ENCODE results near the gene TNS2. TPM values are rescaled to one million over a fixed set of nuclear protein-coding genes. Genes with fewer than 3 reads are reported as not detected.

Gene TNS2
- polyA plus RNA-seq, 1 donor, result 124 TPM

GRCh38 chr12:53056901-53057300, 7.0 kb downstream of the TNS2 start:
- no peak for DNase-seq

GRCh38 chr12:53057816-53058500, 8.1 kb downstream of the TNS2 start:
- DNase-seq, result no peak

GRCh38 chr12:53058674-53059433, 9.0 kb downstream of the TNS2 start:
- DNase-seq, result no peak

GRCh38 chr12:53059434-53060063, 9.7 kb downstream of the TNS2 start:
- DNase-seq, result no peak

- DNase-seq, result no peak
These were observed 10.3 kb downstream of the TNS2 start for GRCh38 chr12:53060064-53060720.

GRCh38 chr12:53060721-53061276, 10.9 kb downstream of the TNS2 start:
- no peak for DNase-seq

- DNase-seq, result no peak
These were observed 11.6 kb downstream of the TNS2 start for GRCh38 chr12:53061404-53062010.

- no peak for DNase-seq
These were observed 12.4 kb downstream of the TNS2 start for GRCh38 chr12:53062011-53062961.

GRCh38 chr12:53062977-53063707, 13.3 kb downstream of the TNS2 start:
- DNase-seq, result no peak

GRCh38 chr12:53063708-53064612, 14.1 kb downstream of the TNS2 start:
- peak; percentile 84 for DNase-seq

GRCh38 chr12:53064613-53065436, 15.0 kb downstream of the TNS2 start:
- DNase-seq, result no peak

GRCh38 chr12:53065470-53065869, 15.6 kb downstream of the TNS2 start:
- DNase-seq, result no peak

- peak; percentile 86 for DNase-seq
These were observed 16.4 kb downstream of the TNS2 start for GRCh38 chr12:53065975-53066931.

GRCh38 chr12:53067074-53067992, 17.5 kb downstream of the TNS2 start:
- DNase-seq, result no peak

- no peak for DNase-seq
These were observed 18.3 kb downstream of the TNS2 start for GRCh38 chr12:53067993-53068770.
